GM21526 (cell line): ENCODE data around the gene FBXO34.
"Not testable (repeated sequence)": the region's sequence is repeated elsewhere in the genome, so short reads cannot be mapped to it uniquely, and the experiment has no call there.

Experiments
- ATAC-seq: cut with Tn5 transposase; IDR thresholded peaks from one replicate; pipeline ENCODE4 v1.9.1; 2021; ENCODE audit warnings: moderate library complexity; ENCODE audit not compliant: unreplicated experiment, low FRiP score

The FBXO34 gene

GRCh38 chr14:55340482-55340881 lies 69.3 kb downstream of the FBXO34 start:
- ATAC-seq: no peak

- no peak for ATAC-seq
Measured at GRCh38 chr14:55341781-55342180, 70.6 kb downstream of the FBXO34 start.

GRCh38 chr14:55344582-55345163 lies 73.5 kb downstream of the FBXO34 start:
- ATAC-seq: not testable (repeated sequence)

- no peak for ATAC-seq
Measured at GRCh38 chr14:55347040-55347439, 75.8 kb downstream of the FBXO34 start.

- ATAC-seq: no peak
Measured at GRCh38 chr14:55347748-55348147, 76.5 kb downstream of the FBXO34 start.

- ATAC-seq: no peak
Measured at GRCh38 chr14:55348766-55349453, 77.7 kb downstream of the FBXO34 start.

GRCh38 chr14:55349565-55349964 lies 78.3 kb downstream of the FBXO34 start:
- ATAC-seq: no peak

- no peak for ATAC-seq
Measured at GRCh38 chr14:55350461-55350860, 79.2 kb downstream of the FBXO34 start.

- no peak for ATAC-seq
Measured at GRCh38 chr14:55351111-55351510, 79.9 kb downstream of the FBXO34 start.

- ATAC-seq: no peak
Measured at GRCh38 chr14:55352201-55352600, 81.0 kb downstream of the FBXO34 start.

- no peak for ATAC-seq
Measured at GRCh38 chr14:55353686-55354467, 82.7 kb downstream of the FBXO34 start.

- ATAC-seq: no peak
Measured at GRCh38 chr14:55354500-55354899, 83.3 kb downstream of the FBXO34 start.

- no peak for ATAC-seq
Measured at GRCh38 chr14:55355922-55356321, 84.7 kb downstream of the FBXO34 start.

GRCh38 chr14:55356913-55357312 lies 85.7 kb downstream of the FBXO34 start:
- ATAC-seq: no peak

- no peak for ATAC-seq
Measured at GRCh38 chr14:55359307-55359706, 88.1 kb downstream of the FBXO34 start.

GRCh38 chr14:55361190-55361589 lies 90.0 kb downstream of the FBXO34 start:
- ATAC-seq: no peak

- ATAC-seq: no peak
Measured at GRCh38 chr14:55366271-55366670, 95.0 kb downstream of the FBXO34 start.

- ATAC-seq: no peak
Measured at GRCh38 chr14:55370883-55371455, 99.7 kb downstream of the FBXO34 start.

- no peak for ATAC-seq
Measured at GRCh38 chr14:55372423-55372822, 101.2 kb downstream of the FBXO34 start.

GRCh38 chr14:55372825-55373224 lies 101.6 kb downstream of the FBXO34 start:
- ATAC-seq: no peak
